ENCODE measurements around the gene THSD4. TPM values are rescaled to one million over a fixed set of nuclear protein-coding genes. Genes with fewer than 3 reads are reported as not detected.

The THSD4 gene
- polyA plus RNA-seq, 1 donor (not counting 4 experiments of a cell fraction or from before 2014, with no cell fraction given): 24.5 TPM

- Histone ChIP-seq H3K9me1 (ENCODE audit: control insufficient read depth, extremely low read depth, insufficient read depth, low read length) (no peaks in the 10 kb centered on the region), H3K79me2 (ENCODE audit: control insufficient read depth, insufficient read depth, low read length) (no peaks in the 10 kb centered on the region), H2AFZ (ENCODE audit: control insufficient read depth, low read length) (no peak overlapping the region), H3K9me3 (ENCODE audit: control insufficient read depth, low read depth, low read length) (no peaks in the 10 kb centered on the region), H3K27ac (ENCODE audit: control insufficient read depth, insufficient read depth, low read length) (no peak overlapping the region), H3K36me3 (ENCODE audit: control insufficient read depth in 2 of 2, extremely low read depth in 1 of 2, insufficient read depth in 2 of 2, low read length in 2 of 2) (no peaks in the 10 kb centered on the region), H3K27me3 (ENCODE audit: control insufficient read depth, extremely low read depth, insufficient read depth, low read length) (no peaks in the 10 kb centered on the region), H3K4me2 (ENCODE audit: control insufficient read depth, extremely low read depth, insufficient read depth, low read depth, low read length) (no peak overlapping the region), H3K4me3 (ENCODE audit: control insufficient read depth in 2 of 3, extremely low read depth in 1 of 3, insufficient read depth in 2 of 3, low read depth in 1 of 3, low read length in 3 of 3) (no peak overlapping the region), H3K9ac (ENCODE audit: control insufficient read depth, extremely low read depth, insufficient read depth, low read length) (no peak overlapping the region), H4K20me1 (ENCODE audit: control insufficient read depth, extremely low read depth, insufficient read depth, low read length) (no peaks in the 10 kb centered on the region), H3K4me1 (ENCODE audit: control insufficient read depth, extremely low read depth, insufficient read depth, low read length) (peaks cover 4% of the 10 kb centered on the region)
- no peak for TF ChIP-seq CTCF (optimal IDR thresholded peaks at IDR 0.05 in 1 of 3, IDR thresholded peaks at IDR 0.05 in 1 of 3, conservative IDR thresholded peaks at IDR 0.05 in 1 of 3; ENCODE audit: extremely low read depth in 1 of 3, insufficient read depth in 2 of 3, low read length in 3 of 3)
- TF ChIP-seq EZH2 (IDR thresholded peaks at IDR 0.05; ENCODE audit: low read length): no peak
- DNase-seq (ENCODE audit: low read depth, low spot score) (no peak), FAIRE-seq (no peak)
- dilution Hi-C loops (cut with MboI; ENCODE audit: extremely low pct_ligation_motif_present, low sequenced_read_pairs): no loop called here
Measured at GRCh38 chr15:71716990-71717389, 601.7 kb downstream of the THSD4 start.

GRCh38 chr15:71718116-71718910 is 603.0 kb downstream of the THSD4 start:
- DNase-seq (ENCODE audit: low read depth, low spot score) (no peak), FAIRE-seq (no peak)
- Histone ChIP-seq H3K9ac (ENCODE audit: control insufficient read depth, extremely low read depth, insufficient read depth, low read length) (no peak overlapping the region), H3K4me3 (ENCODE audit: control insufficient read depth in 2 of 3, extremely low read depth in 1 of 3, insufficient read depth in 2 of 3, low read depth in 1 of 3, low read length in 3 of 3) (no peak overlapping the region), H3K4me2 (ENCODE audit: control insufficient read depth, extremely low read depth, insufficient read depth, low read depth, low read length) (no peak overlapping the region), H3K9me1 (ENCODE audit: control insufficient read depth, extremely low read depth, insufficient read depth, low read length) (no peaks in the 10 kb centered on the region), H3K27ac (ENCODE audit: control insufficient read depth, insufficient read depth, low read length) (no peak overlapping the region), H3K79me2 (ENCODE audit: control insufficient read depth, insufficient read depth, low read length) (no peaks in the 10 kb centered on the region), H3K4me1 (ENCODE audit: control insufficient read depth, extremely low read depth, insufficient read depth, low read length) (peaks cover 4% of the 10 kb centered on the region), H3K27me3 (ENCODE audit: control insufficient read depth, extremely low read depth, insufficient read depth, low read length) (no peaks in the 10 kb centered on the region), H4K20me1 (ENCODE audit: control insufficient read depth, extremely low read depth, insufficient read depth, low read length) (no peaks in the 10 kb centered on the region), H3K9me3 (ENCODE audit: control insufficient read depth, low read depth, low read length) (no peaks in the 10 kb centered on the region), H2AFZ (ENCODE audit: control insufficient read depth, low read length) (no peak overlapping the region), H3K36me3 (ENCODE audit: control insufficient read depth in 2 of 2, extremely low read depth in 1 of 2, insufficient read depth in 2 of 2, low read length in 2 of 2) (no peaks in the 10 kb centered on the region)
- dilution Hi-C loops (cut with MboI; ENCODE audit: extremely low pct_ligation_motif_present, low sequenced_read_pairs): no loop called here
- TF ChIP-seq EZH2 (IDR thresholded peaks at IDR 0.05; ENCODE audit: low read length) (no peak), CTCF (optimal IDR thresholded peaks at IDR 0.05 in 1 of 3, IDR thresholded peaks at IDR 0.05 in 1 of 3, conservative IDR thresholded peaks at IDR 0.05 in 1 of 3; ENCODE audit: extremely low read depth in 1 of 3, insufficient read depth in 2 of 3, low read length in 3 of 3) (no peak)
